ENCODE data around the gene FMN1. TPM values are rescaled to one million over a fixed set of nuclear protein-coding genes. Genes with fewer than 3 reads are reported as not detected.

Gene FMN1
- total and polyA plus RNA-seq, 10 of the 15 experiments (the other 5 are each of a cell fraction or from before 2014, with no cell fraction given), result 0.05 to 0.16 (median 0.08) TPM; not detected in 4

DNA sequence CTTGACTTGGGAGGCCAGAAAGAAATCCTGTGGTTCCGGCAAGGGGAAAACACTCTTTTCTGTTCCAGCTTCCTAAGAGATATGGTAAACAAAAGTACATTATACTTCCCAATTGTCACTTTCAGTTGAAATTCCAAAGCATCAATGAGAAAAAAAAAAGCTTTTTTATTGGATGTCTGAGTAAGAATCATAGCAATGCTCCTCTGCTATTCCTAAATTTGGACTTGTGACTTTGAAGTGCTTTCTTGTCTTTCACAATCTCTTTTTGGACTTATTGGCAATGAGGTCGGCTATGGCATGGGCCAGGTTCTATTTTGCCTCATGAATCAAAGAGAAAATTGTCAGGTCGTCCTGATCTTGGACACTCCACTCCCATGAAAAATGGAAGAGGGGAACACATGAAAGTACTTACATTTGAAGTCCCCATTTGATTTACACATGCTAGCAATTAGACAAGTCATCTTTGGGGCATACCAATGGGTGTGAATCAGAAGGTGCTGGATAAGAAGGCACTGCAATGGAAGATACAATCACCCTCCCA, 306.2 kb downstream of the FMN1 start:
- Histone ChIP-seq H4K20me1 (ENCODE audit: control insufficient read depth, insufficient read depth) (no peaks in the 10 kb centered on the region), H3K36me3 (ENCODE audit: control insufficient read depth in 2 of 2, insufficient read depth in 2 of 2, low read length in 1 of 2) (no peaks in the 10 kb centered on the region), H2AFZ (ENCODE audit: control insufficient read depth, low read depth, low read length) (no peak overlapping the region), H3K4me3 (no peak overlapping the region), H3K27me3 (replicated peaks in 1 of 2; ENCODE audit: control insufficient read depth in 2 of 2, insufficient read depth in 2 of 2, low read length in 1 of 2) (no peaks in the 10 kb centered on the region), H3K4me2 (ENCODE audit: control insufficient read depth, insufficient read depth) (no peak overlapping the region), H3K27ac (ENCODE audit: control insufficient read depth, insufficient read depth) (no peak overlapping the region), H3K79me2 (ENCODE audit: control insufficient read depth, insufficient read depth, low read length) (no peaks in the 10 kb centered on the region), H3K9me3 (replicated peaks; ENCODE audit: control insufficient read depth, insufficient read depth, low read length) (no peaks in the 10 kb centered on the region), H3K4me1 (ENCODE audit: control insufficient read depth, insufficient read depth, low read length) (no peaks in the 10 kb centered on the region), H3K9ac (ENCODE audit: control insufficient read depth, insufficient read depth, low read length) (no peak overlapping the region)
- ChIA-PET POLR2A (no interaction called here), SMC1A (ENCODE audit: uncharacterized antibody, unreplicated experiment) (interaction anchor here (1.4 kb wide), 1 partner anchor 48 kb away, joined by 6 read pairs; no protein-coding TSS in a partner anchor), CTCF (interaction anchor here (1.1 to 2.9 kb wide), 4 partner anchors 9 to 226 kb away, joined by 5 to 12 read pairs (median 6); no protein-coding TSS in a partner anchor), RAD21 (ENCODE audit: unreplicated experiment) (no interaction called here)
- ATAC-seq (no peak), FAIRE-seq (no peak), DNase-seq (ENCODE audit: low read depth, low spot score) (no peak)
- no TSS peak for BruUV-seq (replicated peaks)
- in situ Hi-C loops (cut with MboI) (no loop called here), intact Hi-C loops (cut with micrococcal nuclease; ENCODE audit: unreplicated experiment) (no loop called here)
- TF ChIP-seq E4F1 (IDR thresholded peaks at IDR 0.05; ENCODE audit: borderline replicate concordance, partially characterized antibody) (no peak), NRF1 (conservative IDR thresholded peaks at IDR 0.05; ENCODE audit: low read depth, low read length) (no peak), BACH1 (IDR thresholded peaks at IDR 0.05; ENCODE audit: borderline replicate concordance) (no peak), TCF7 (IDR thresholded peaks at IDR 0.05; ENCODE audit: borderline replicate concordance) (no peak), ZNF592 (IDR thresholded peaks at IDR 0.05) (no peak), FOXM1 (IDR thresholded peaks at IDR 0.05; ENCODE audit: low read depth, low read length) (no peak), LARP7 (IDR thresholded peaks at IDR 0.05) (no peak), FOXK2 (IDR thresholded peaks at IDR 0.05) (no peak), POU2F2 (IDR thresholded peaks at IDR 0.05; ENCODE audit: borderline replicate concordance, low read depth, low read length) (no peak), NR2C2 (IDR thresholded peaks at IDR 0.05; ENCODE audit: borderline replicate concordance, control insufficient read depth, insufficient read length, low read depth) (no peak), MTA2 (IDR thresholded peaks at IDR 0.05; ENCODE audit: low read depth) (no peak), ELK1 (IDR thresholded peaks at IDR 0.05; ENCODE audit: low read depth, low read length) (no peak), POLR2A (IDR thresholded peaks at IDR 0.05; ENCODE audit: low read depth, low read length) (no peak)
- TF ChIP-seq, protein P1, sequence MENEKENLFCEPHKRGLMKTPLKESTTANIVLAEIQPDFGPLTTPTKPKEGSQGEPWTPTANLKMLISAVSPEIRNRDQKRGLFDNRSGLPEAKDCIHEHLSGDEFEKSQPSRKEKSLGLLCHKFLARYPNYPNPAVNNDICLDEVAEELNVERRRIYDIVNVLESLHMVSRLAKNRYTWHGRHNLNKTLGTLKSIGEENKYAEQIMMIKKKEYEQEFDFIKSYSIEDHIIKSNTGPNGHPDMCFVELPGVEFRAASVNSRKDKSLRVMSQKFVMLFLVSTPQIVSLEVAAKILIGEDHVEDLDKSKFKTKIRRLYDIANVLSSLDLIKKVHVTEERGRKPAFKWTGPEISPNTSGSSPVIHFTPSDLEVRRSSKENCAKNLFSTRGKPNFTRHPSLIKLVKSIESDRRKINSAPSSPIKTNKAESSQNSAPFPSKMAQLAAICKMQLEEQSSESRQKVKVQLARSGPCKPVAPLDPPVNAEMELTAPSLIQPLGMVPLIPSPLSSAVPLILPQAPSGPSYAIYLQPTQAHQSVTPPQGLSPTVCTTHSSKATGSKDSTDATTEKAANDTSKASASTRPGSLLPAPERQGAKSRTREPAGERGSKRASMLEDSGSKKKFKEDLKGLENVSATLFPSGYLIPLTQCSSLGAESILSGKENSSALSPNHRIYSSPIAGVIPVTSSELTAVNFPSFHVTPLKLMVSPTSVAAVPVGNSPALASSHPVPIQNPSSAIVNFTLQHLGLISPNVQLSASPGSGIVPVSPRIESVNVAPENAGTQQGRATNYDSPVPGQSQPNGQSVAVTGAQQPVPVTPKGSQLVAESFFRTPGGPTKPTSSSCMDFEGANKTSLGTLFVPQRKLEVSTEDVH (IDR thresholded peaks at IDR 0.05; ENCODE audit: low read depth, partially characterized antibody), result no peak
- WGBS (ENCODE audit: insufficient coverage, insufficient replicate concordance, low lambda C conversion rate, missing lambda C conversion rate), result 33% methylated on average over 3 of the region's 3 CpGs

All from GM12878 (cell line).